Measurements from ENCODE around the gene G3BP2. TPM values are rescaled to one million over a fixed set of nuclear protein-coding genes. Genes with fewer than 3 reads are reported as not detected.

Gene G3BP2
- total and polyA plus RNA-seq, 4 donors: 16.1 to 112 (median 68.8) TPM

DNA sequence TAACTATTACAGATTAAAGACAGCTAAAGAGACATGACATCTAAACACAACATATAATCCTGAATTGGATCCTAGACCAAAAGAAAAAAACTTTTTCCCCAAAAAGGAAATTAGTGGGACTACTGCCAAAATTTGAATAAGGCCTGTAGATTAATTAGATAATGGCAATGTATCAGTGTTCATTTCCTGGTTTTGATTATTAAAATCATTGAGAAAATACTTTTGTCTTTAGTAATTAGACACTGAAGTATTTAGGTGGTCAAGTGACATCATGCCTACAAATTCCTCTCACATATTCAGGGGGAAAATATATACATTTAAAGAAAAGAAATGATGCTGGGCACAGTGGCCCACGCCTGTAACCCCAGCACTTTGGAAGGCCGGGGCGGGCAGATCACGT lies 40.8 kb upstream of the G3BP2 start:
- WGBS, 2 donors: 95 to 98% methylated on average over 4 of the region's 4 CpGs
- Histone ChIP-seq H3K9ac (ENCODE audit: insufficient read depth in 1 of 2, low read length in 2 of 2) (no peak overlapping the region), H3K4me1 (ENCODE audit: control insufficient read depth in 5 of 5, insufficient read depth in 5 of 5, low read length in 5 of 5) (peaks cover 0 to 5% (median 0%) of the 10 kb centered on the region in 5 donors), H3K9me3 (ENCODE audit: control insufficient read depth in 4 of 4, insufficient read depth in 3 of 4, low read length in 3 of 4) (no peaks in the 10 kb centered on the region), H3K27ac (ENCODE audit: low read depth in 1 of 2, low read length in 1 of 2) (no peak overlapping the region), H3K27me3 (ENCODE audit: control insufficient read depth in 3 of 3, insufficient read depth in 3 of 3, low read length in 2 of 3) (no peaks in the 10 kb centered on the region), H3K4me3 (no peak overlapping the region), H3K36me3 (ENCODE audit: control insufficient read depth in 4 of 4, insufficient read depth in 4 of 4, low read length in 4 of 4) (no peaks in the 10 kb centered on the region)
- DNase-seq (no peak), ATAC-seq (ENCODE audit: insufficient read depth, low FRiP score) (no peak)
- TF ChIP-seq, protein P1, sequence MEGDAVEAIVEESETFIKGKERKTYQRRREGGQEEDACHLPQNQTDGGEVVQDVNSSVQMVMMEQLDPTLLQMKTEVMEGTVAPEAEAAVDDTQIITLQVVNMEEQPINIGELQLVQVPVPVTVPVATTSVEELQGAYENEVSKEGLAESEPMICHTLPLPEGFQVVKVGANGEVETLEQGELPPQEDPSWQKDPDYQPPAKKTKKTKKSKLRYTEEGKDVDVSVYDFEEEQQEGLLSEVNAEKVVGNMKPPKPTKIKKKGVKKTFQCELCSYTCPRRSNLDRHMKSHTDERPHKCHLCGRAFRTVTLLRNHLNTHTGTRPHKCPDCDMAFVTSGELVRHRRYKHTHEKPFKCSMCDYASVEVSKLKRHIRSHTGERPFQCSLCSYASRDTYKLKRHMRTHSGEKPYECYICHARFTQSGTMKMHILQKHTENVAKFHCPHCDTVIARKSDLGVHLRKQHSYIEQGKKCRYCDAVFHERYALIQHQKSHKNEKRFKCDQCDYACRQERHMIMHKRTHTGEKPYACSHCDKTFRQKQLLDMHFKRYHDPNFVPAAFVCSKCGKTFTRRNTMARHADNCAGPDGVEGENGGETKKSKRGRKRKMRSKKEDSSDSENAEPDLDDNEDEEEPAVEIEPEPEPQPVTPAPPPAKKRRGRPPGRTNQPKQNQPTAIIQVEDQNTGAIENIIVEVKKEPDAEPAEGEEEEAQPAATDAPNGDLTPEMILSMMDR (IDR thresholded peaks at IDR 0.05; ENCODE audit: control extremely low read depth, extremely low read depth): no peak

DNA sequence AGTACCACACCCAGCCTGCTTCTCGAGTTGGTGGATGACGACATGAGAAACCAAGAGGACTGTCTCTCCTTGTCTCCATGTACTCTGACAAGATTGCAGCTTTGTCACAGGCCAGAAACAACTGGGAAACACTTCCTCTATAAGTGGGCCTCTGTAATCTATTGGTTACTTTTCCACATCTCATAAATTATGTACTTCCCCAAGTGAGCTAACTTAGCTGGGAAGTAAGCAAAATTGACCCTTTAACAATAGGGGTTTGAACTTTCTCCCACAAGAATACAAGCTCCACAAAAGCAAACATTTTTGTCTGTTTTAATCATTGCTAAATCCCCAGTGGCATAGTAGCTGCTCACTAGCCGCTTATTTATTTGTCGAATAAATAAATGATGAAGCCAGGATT lies 37.0 kb upstream of the G3BP2 start:
- TF ChIP-seq, protein P1 (IDR thresholded peaks at IDR 0.05; ENCODE audit: control extremely low read depth, extremely low read depth): no peak
- H3K9me3 ChIP-seq (ENCODE audit: control insufficient read depth in 4 of 4, insufficient read depth in 3 of 4, low read length in 3 of 4): no peaks in the 10 kb centered on the region
- 63 to 73% methylated on average over 4 of the region's 4 CpGs for WGBS, 2 donors
- no peaks in the 10 kb centered on the region for H3K27me3 ChIP-seq (ENCODE audit: control insufficient read depth in 3 of 3, insufficient read depth in 3 of 3, low read length in 2 of 3)
- H3K4me3 ChIP-seq: no peak overlapping the region
- H3K27ac ChIP-seq (ENCODE audit: low read depth in 1 of 2, low read length in 1 of 2): no peak overlapping the region
- peaks cover 0 to 2% (median 0%) of the 10 kb centered on the region in 5 donors for H3K4me1 ChIP-seq (ENCODE audit: control insufficient read depth in 5 of 5, insufficient read depth in 5 of 5, low read length in 5 of 5)
- no peaks in the 10 kb centered on the region for H3K36me3 ChIP-seq (ENCODE audit: control insufficient read depth in 4 of 4, insufficient read depth in 4 of 4, low read length in 4 of 4)
- DNase-seq (no peak), ATAC-seq (ENCODE audit: insufficient read depth, low FRiP score) (no peak)
- no peak overlapping the region for H3K9ac ChIP-seq (ENCODE audit: insufficient read depth in 1 of 2, low read length in 2 of 2)

DNA sequence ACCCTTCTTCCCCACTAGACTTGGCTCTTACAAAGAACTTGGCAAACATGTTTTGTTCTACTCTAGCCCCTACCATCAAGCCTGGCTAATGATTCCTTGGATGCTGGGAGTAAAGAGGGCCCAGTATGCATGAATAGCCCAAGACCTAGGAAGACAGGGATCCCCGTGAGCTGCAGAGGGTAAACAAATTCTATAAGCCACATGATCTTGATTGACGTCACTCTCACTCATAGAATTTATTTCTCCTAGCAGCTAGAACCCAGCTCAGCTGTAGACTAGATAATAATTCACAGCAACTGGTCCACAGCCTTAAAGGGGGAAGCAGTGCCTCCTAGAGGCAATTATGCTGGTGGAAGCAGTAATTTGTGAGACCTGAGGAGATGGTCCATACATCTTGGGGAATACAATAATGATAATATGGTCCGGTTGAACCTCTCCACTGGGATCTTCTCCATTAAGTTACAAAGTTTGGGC lies 35.0 kb upstream of the G3BP2 start:
- Histone ChIP-seq H3K36me3 (ENCODE audit: control insufficient read depth in 4 of 4, insufficient read depth in 4 of 4, low read length in 4 of 4) (no peaks in the 10 kb centered on the region), H3K4me1 (ENCODE audit: control insufficient read depth in 5 of 5, insufficient read depth in 5 of 5, low read length in 5 of 5) (no peaks in the 10 kb centered on the region), H3K9ac (ENCODE audit: insufficient read depth in 1 of 2, low read length in 2 of 2) (no peak overlapping the region), H3K27me3 (ENCODE audit: control insufficient read depth in 3 of 3, insufficient read depth in 3 of 3, low read length in 2 of 3) (no peaks in the 10 kb centered on the region), H3K27ac (ENCODE audit: low read depth in 1 of 2, low read length in 1 of 2) (no peak overlapping the region), H3K9me3 (ENCODE audit: control insufficient read depth in 4 of 4, insufficient read depth in 3 of 4, low read length in 3 of 4) (no peaks in the 10 kb centered on the region), H3K4me3 (no peak overlapping the region)
- WGBS, 2 donors: 76 to 87% methylated on average over 3 of the region's 3 CpGs
- no peak for DNase-seq
- TF ChIP-seq, protein P1 (IDR thresholded peaks at IDR 0.05; ENCODE audit: control extremely low read depth, extremely low read depth): peak; percentile 44
- ATAC-seq (ENCODE audit: insufficient read depth, low FRiP score): no peak
